Caco-2 (cell line): Measurements from ENCODE around the gene ATAD3B. TPM values are rescaled to one million over a fixed set of nuclear protein-coding genes. Genes with fewer than 3 reads are reported as not detected.

ENCODE experiments used
- BruUV-seq: library from RNA; stranded (reverse); fragments of 400-500 nt; replicated peaks from 2 replicates; lab custom pipeline; 2021; lab: Mats Ljungman, UMichigan
- CTCF ChIA-PET: fragments of 300-600 bp; sonication (Branson Sonifier 250); formaldehyde crosslinking; loops from one replicate; lab custom pipeline; 2022; ENCODE audit warnings: antibody characterized with exemption; lab: Charles Lee
- POLR2A ChIA-PET: fragments of 300-600 bp; sonication (Branson Sonifier 250); formaldehyde crosslinking; loops from one replicate; lab custom pipeline; 2022; ENCODE audit warnings: antibody characterized with exemption; lab: Charles Lee
- DNase-seq, 2 experiments: peaks; one replicate each; pipeline versions ENCODE4 v3.0.0 to v3.0.0-alpha.2; 2020 to 2022
- H3K27me3 ChIP-seq: replicated peaks from 2 replicates; pipeline ENCODE4 v1.6.0; 2011; ENCODE audit warnings: low read length; ENCODE audit not compliant: control insufficient read depth, insufficient read depth
- H3K36me3 ChIP-seq: 2 replicates; pipeline ENCODE4 v1.5.1; 2011; ENCODE audit warnings: low read length; ENCODE audit not compliant: control insufficient read depth, insufficient read depth
- H3K4me1 ChIP-seq: fragments of 250-450 bp; sonication (Bioruptor Pico); 2 replicates; pipeline ENCODE4 v1.5.1; 2020; ENCODE audit warnings: mild to moderate bottlenecking
- H3K4me3 ChIP-seq: 2 replicates; pipeline ENCODE4 v1.5.1; 2011; ENCODE audit warnings: low read depth, mild to moderate bottlenecking, control low read depth, low read length
- H3K9me3 ChIP-seq: fragments of 250-450 bp; sonication (Bioruptor Pico); 2 replicates; pipeline ENCODE4 v1.5.1; 2020; ENCODE audit warnings: mild to moderate bottlenecking, moderate library complexity
- H3K27ac Mint-ChIP-seq: one replicate; pipeline ENCODE4 v1.8.0; 2022; ENCODE audit warnings: mixed read lengths; ENCODE audit not compliant: unreplicated experiment
- H3K27me3 Mint-ChIP-seq: one replicate; pipeline ENCODE4 v1.8.0; 2022; ENCODE audit warnings: mixed read lengths; ENCODE audit not compliant: insufficient read depth, unreplicated experiment
- H3K36me3 Mint-ChIP-seq: one replicate; pipeline ENCODE4 v1.8.0; 2022; ENCODE audit warnings: mild to moderate bottlenecking, mixed read lengths; ENCODE audit not compliant: insufficient read depth, unreplicated experiment
- H3K4me1 Mint-ChIP-seq: one replicate; pipeline ENCODE4 v1.8.0; 2022; ENCODE audit warnings: low read depth, mixed read lengths; ENCODE audit not compliant: unreplicated experiment
- H3K4me3 Mint-ChIP-seq: one replicate; pipeline ENCODE4 v1.8.0; 2022; ENCODE audit warnings: mild to moderate bottlenecking, moderate library complexity, mixed read lengths; ENCODE audit not compliant: unreplicated experiment
- H3K9me3 Mint-ChIP-seq: one replicate; pipeline ENCODE4 v1.8.0; 2022; ENCODE audit warnings: mixed read lengths; ENCODE audit not compliant: unreplicated experiment
- intact Hi-C: fragments of 100-400 bp; cut with micrococcal nuclease; formaldehyde crosslinking; loops from one replicate; pipeline ENCODE4 v1.10.0; 2022; ENCODE audit not compliant: unreplicated experiment
- total RNA-seq: library from RNA; stranded (reverse); gene quantifications from 2 replicates; pipeline ENCODE4 v1.2.3, GENCODE V29; 2022
- TF ChIP-seq, protein P1 (sequence below), 2 experiments: fragments of 200-600 bp in 1 of 2; IDR thresholded peaks; 1 replicate in 1 of 2; 2 replicates in 1 of 2; pipeline versions ENCODE4 v1.5.1 to v1.8.0; 2011 to 2022; ENCODE audit warnings: antibody characterized with exemption in 1 of 2, control low read depth in 1 of 2, inconsistent platforms in 1 of 2, low read depth in 1 of 2, low read length in 1 of 2, mild to moderate bottlenecking in 1 of 2, moderate library complexity in 1 of 2; ENCODE audit not compliant: insufficient read depth in 1 of 2, severe bottlenecking in 1 of 2, unreplicated experiment in 1 of 2

The ATAD3B gene
- total RNA-seq, 1 experiment from 2014 or later = 48.1 TPM

GRCh38 chr1:1434824-1435105 lies 36.8 kb upstream of the ATAD3B start:
- Histone ChIP-seq H3K9me3 (no peaks in the 10 kb centered on the region), H3K27me3 (no peaks in the 10 kb centered on the region), H3K4me1 (peaks cover 69% of the 10 kb centered on the region), H3K36me3 (no peaks in the 10 kb centered on the region), H3K4me3 (peak overlapping the region; percentile 70)
- Mint-ChIP-seq H3K36me3 (peaks cover 8% of the 10 kb centered on the region), H3K27ac (peak overlapping the region; percentile 64), H3K4me1 (peaks cover 3% of the 10 kb centered on the region), H3K9me3 (no peaks in the 10 kb centered on the region), H3K4me3 (peak overlapping the region; percentile 74), H3K27me3 (no peaks in the 10 kb centered on the region)
- intact Hi-C loops = loop anchor here (5.0 kb wide), 1 partner anchor 37 kb away; the partner anchor contains the start of gene CCNL2
- no peak for DNase-seq
- BruUV-seq = no TSS peak
- TF ChIP-seq, protein P1, sequence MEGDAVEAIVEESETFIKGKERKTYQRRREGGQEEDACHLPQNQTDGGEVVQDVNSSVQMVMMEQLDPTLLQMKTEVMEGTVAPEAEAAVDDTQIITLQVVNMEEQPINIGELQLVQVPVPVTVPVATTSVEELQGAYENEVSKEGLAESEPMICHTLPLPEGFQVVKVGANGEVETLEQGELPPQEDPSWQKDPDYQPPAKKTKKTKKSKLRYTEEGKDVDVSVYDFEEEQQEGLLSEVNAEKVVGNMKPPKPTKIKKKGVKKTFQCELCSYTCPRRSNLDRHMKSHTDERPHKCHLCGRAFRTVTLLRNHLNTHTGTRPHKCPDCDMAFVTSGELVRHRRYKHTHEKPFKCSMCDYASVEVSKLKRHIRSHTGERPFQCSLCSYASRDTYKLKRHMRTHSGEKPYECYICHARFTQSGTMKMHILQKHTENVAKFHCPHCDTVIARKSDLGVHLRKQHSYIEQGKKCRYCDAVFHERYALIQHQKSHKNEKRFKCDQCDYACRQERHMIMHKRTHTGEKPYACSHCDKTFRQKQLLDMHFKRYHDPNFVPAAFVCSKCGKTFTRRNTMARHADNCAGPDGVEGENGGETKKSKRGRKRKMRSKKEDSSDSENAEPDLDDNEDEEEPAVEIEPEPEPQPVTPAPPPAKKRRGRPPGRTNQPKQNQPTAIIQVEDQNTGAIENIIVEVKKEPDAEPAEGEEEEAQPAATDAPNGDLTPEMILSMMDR (IDR thresholded peaks at IDR 0.05; ENCODE audit: insufficient read depth in 1 of 2, low read depth in 1 of 2, low read length in 1 of 2, severe bottlenecking in 1 of 2, unreplicated experiment in 1 of 2) = no peak
- POLR2A ChIA-PET = no interaction called here
- CTCF ChIA-PET = no interaction called here

GRCh38 chr1:1435106-1435903 lies 36.3 kb upstream of the ATAD3B start, which contains the start of gene VWA1:
VWA1 (plus strand) TSS chr1:1435690; CDS start chr1:1435749, 59 bp downstream.
- Histone ChIP-seq H3K4me1 (peaks cover 63% of the 10 kb centered on the region), H3K27me3 (no peaks in the 10 kb centered on the region), H3K36me3 (no peaks in the 10 kb centered on the region), H3K4me3 (peak within 1 kb of the TSS; percentile 70), H3K9me3 (no peaks in the 10 kb centered on the region)
- Mint-ChIP-seq H3K4me1 (no peaks in the 10 kb centered on the region), H3K9me3 (no peaks in the 10 kb centered on the region), H3K27me3 (no peaks in the 10 kb centered on the region), H3K27ac (peak within 1 kb of the TSS; percentile 64), H3K4me3 (peak within 1 kb of the TSS; percentile 74), H3K36me3 (peaks cover 8% of the 10 kb centered on the region)
- ChIA-PET POLR2A (interaction anchor here (0.6 kb wide), 1 partner anchor 36 kb away, joined by 4 read pairs; the partner anchor contains the start of gene CCNL2), CTCF (no interaction called here)
- TF ChIP-seq, protein P1 (IDR thresholded peaks at IDR 0.05; ENCODE audit: insufficient read depth in 1 of 2, low read depth in 1 of 2, low read length in 1 of 2, severe bottlenecking in 1 of 2, unreplicated experiment in 1 of 2) = no peak
- BruUV-seq = no TSS peak
- intact Hi-C loops = no loop called here
- peak; percentile 58 to 87 for DNase-seq

DNA sequence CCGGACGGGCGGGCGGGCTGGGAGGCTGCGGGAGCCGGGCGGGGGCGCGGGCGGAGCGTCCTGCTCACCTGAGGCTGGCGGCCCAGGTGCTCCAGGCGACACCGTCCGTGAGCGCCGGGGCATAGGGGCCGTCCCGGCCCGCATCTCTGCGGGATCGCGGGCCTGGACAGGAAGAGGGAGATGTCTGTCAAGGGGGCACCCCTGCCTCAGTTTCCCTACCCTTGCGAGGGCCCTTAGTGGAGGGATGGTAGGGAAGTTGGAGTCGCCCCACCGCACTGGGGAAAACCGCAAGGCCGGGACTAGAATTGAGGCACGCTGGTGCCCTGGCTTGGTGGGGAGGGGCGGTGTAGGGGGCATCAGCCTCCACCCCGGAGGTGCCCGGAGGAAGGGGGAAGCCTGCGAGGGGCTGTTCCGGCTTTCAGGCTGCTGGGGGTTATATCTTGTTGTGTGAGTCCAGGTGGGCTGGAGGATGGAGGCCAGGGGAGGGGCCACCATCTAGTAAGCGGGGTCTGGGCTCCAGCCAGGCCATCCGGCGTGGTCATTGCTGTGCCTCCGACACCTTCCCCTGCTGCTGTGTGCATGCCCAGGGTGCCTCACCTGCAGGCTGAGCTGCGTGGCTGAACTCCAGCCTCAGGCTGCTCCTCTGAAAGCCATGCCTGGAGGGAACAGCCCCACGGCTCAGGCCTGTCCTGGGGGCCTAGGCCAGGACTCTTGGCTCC lies 35.5 kb upstream of the ATAD3B start:
- Histone ChIP-seq H3K4me3 (peak overlapping the region; percentile 70), H3K27me3 (no peaks in the 10 kb centered on the region), H3K4me1 (peaks cover 59% of the 10 kb centered on the region), H3K36me3 (no peaks in the 10 kb centered on the region), H3K9me3 (no peaks in the 10 kb centered on the region)
- ChIA-PET POLR2A (interaction anchor here (0.6 kb wide), 1 partner anchor 37 kb away, joined by 4 read pairs; the partner anchor contains the start of gene CCNL2), CTCF (no interaction called here)
- Mint-ChIP-seq H3K27me3 (no peaks in the 10 kb centered on the region), H3K4me1 (no peaks in the 10 kb centered on the region), H3K4me3 (peak overlapping the region; percentile 74), H3K36me3 (peaks cover 8% of the 10 kb centered on the region), H3K9me3 (no peaks in the 10 kb centered on the region), H3K27ac (no peak overlapping the region)
- BruUV-seq = TSS peak; percentile 28
- intact Hi-C loops = no loop called here
- TF ChIP-seq, protein P1 (IDR thresholded peaks at IDR 0.05; ENCODE audit: insufficient read depth in 1 of 2, low read depth in 1 of 2, low read length in 1 of 2, severe bottlenecking in 1 of 2, unreplicated experiment in 1 of 2) = no peak
- DNase-seq = no peak
